Activated CD8-positive, alpha-beta T cell treated with anti-CD3 and anti-CD28 coated beads for 36 hours (primary cell): Measurements from ENCODE around the gene ZBTB5. TPM values are rescaled to one million over a fixed set of nuclear protein-coding genes. Genes with fewer than 3 reads are reported as not detected.
A peak's percentile ranks its signal among the peaks of the same experiment; 100 is the strongest.

ENCODE experiments used
- ATAC-seq: fragments of 200-7000 bp; cut with Tn5 transposase; one replicate; pipeline ENCODE4 v1.10.0; 2021; ENCODE audit warnings: mild to moderate bottlenecking, moderate library complexity
- CTCF ChIA-PET: fragments of 350-600 bp; sonication (Branson Sonifier 250); formaldehyde crosslinking; loops from one replicate; lab custom pipeline; 2021; ENCODE audit warnings: antibody characterized with exemption; lab: Charles Lee
- POLR2A ChIA-PET: fragments of 350-600 bp; sonication (Branson Sonifier 250); formaldehyde crosslinking; loops from one replicate; lab custom pipeline; 2021; ENCODE audit warnings: antibody characterized with exemption; lab: Charles Lee
- DNase-seq: peaks from one replicate; pipeline ENCODE4 v3.0.0-alpha.2; 2020
- H3K27ac Mint-ChIP-seq: one replicate; pipeline ENCODE4 v1.8.0; 2021; ENCODE audit warnings: mild to moderate bottlenecking, mixed read lengths
- H3K27me3 Mint-ChIP-seq: one replicate; pipeline ENCODE4 v1.8.0; 2021; ENCODE audit warnings: mixed read lengths
- H3K36me3 Mint-ChIP-seq: one replicate; pipeline ENCODE4 v1.8.0; 2021; ENCODE audit warnings: low read depth, mixed read lengths
- H3K4me1 Mint-ChIP-seq: one replicate; pipeline ENCODE4 v1.8.0; 2021; ENCODE audit warnings: low read depth, mixed read lengths
- H3K4me3 Mint-ChIP-seq: one replicate; pipeline ENCODE4 v1.8.0; 2021; ENCODE audit warnings: mild to moderate bottlenecking, moderate library complexity, mixed read lengths
- H3K9me3 Mint-ChIP-seq: one replicate; pipeline ENCODE4 v1.8.0; 2021; ENCODE audit warnings: mixed read lengths
- CTCF ChIP-seq: fragments of 200-600 bp; IDR thresholded peaks from one replicate; pipeline ENCODE4 v1.8.0; 2022; ENCODE audit warnings: antibody characterized with exemption, mild to moderate bottlenecking
- intact Hi-C: fragments of 100-400 bp; cut with micrococcal nuclease; formaldehyde crosslinking; loops from one replicate; pipeline ENCODE4 v1.10.0; 2022
- total RNA-seq, 2 experiments: library from RNA; stranded (reverse); gene quantifications; one replicate each; pipeline ENCODE4 v1.2.3, GENCODE V29; 2021

ZBTB5 gene
- total RNA-seq, 2 experiments from 2014 or later = 8.6 to 8.8 TPM

GRCh38 chr9:37412431-37413151 lies 52.7 kb downstream of the ZBTB5 start:
- no peak overlapping the region for H3K27ac Mint-ChIP-seq
- CTCF ChIA-PET = interaction anchor here (0.9 to 1.3 kb wide), 2 partner anchors 416 to 539 kb away, joined by 3 to 5 read pairs; no protein-coding TSS in a partner anchor
- no peaks in the 10 kb centered on the region for H3K36me3 Mint-ChIP-seq
- intact Hi-C loops = loop anchor here (10.0 kb wide), 1 partner anchor 52 kb away; the partner anchor contains the start of gene ZBTB5
- no peaks in the 10 kb centered on the region for H3K27me3 Mint-ChIP-seq
- H3K4me1 Mint-ChIP-seq = peaks cover 25% of the 10 kb centered on the region
- TF ChIP-seq CTCF = no peak
- H3K9me3 Mint-ChIP-seq = no peaks in the 10 kb centered on the region
- DNase-seq (no peak), ATAC-seq (no peak)
- POLR2A ChIA-PET = interaction anchor here (0.6 kb wide), 1 partner anchor 25 kb away, joined by 4 read pairs; no protein-coding TSS in a partner anchor
- H3K4me3 Mint-ChIP-seq = no peak overlapping the region

GRCh38 chr9:37410969-37411785 lies 54.1 kb downstream of the ZBTB5 start:
- Mint-ChIP-seq H3K4me3 (no peak overlapping the region), H3K27ac (no peak overlapping the region), H3K36me3 (no peaks in the 10 kb centered on the region), H3K27me3 (no peaks in the 10 kb centered on the region), H3K9me3 (no peaks in the 10 kb centered on the region), H3K4me1 (peaks cover 29% of the 10 kb centered on the region)
- CTCF ChIA-PET = interaction anchor here (0.9 to 2.1 kb wide), 9 partner anchors 7 to 542 kb away, joined by 3 to 6 read pairs (median 3); partner anchors contain the start of genes GRHPR and TOMM5
- ATAC-seq (peak; percentile 46), DNase-seq (peak; percentile 52)
- POLR2A ChIA-PET = interaction anchor here (0.6 to 1.5 kb wide), 4 partner anchors 10 to 539 kb away, joined by 3 to 5 read pairs (median 3); no protein-coding TSS in a partner anchor
- intact Hi-C loops = loop anchor here (10.0 kb wide), 1 partner anchor 54 kb away; the partner anchor contains the start of gene ZBTB5
- TF ChIP-seq CTCF = no peak

GRCh38 chr9:37410354-37410861 lies 54.8 kb downstream of the ZBTB5 start:
- H3K4me1 Mint-ChIP-seq = peaks cover 29% of the 10 kb centered on the region
- H3K4me3 Mint-ChIP-seq = no peak overlapping the region
- intact Hi-C loops = loop anchor here (10.0 kb wide), 1 partner anchor 54 kb away; the partner anchor contains the start of gene ZBTB5
- TF ChIP-seq CTCF = no peak
- DNase-seq (no peak), ATAC-seq (no peak)
- no peak overlapping the region for H3K27ac Mint-ChIP-seq
- no peaks in the 10 kb centered on the region for H3K36me3 Mint-ChIP-seq
- no peaks in the 10 kb centered on the region for H3K9me3 Mint-ChIP-seq
- POLR2A ChIA-PET = interaction anchor here (0.6 to 1.5 kb wide), 4 partner anchors 11 to 538 kb away, joined by 3 to 5 read pairs (median 3); no protein-coding TSS in a partner anchor
- CTCF ChIA-PET = interaction anchor here (1.2 to 2.1 kb wide), 6 partner anchors 8 to 182 kb away, joined by 3 to 6 read pairs (median 4); partner anchors contain the start of genes GRHPR and TOMM5
- no peaks in the 10 kb centered on the region for H3K27me3 Mint-ChIP-seq

- Mint-ChIP-seq H3K27ac (peak overlapping the region; percentile 59), H3K9me3 (no peaks in the 10 kb centered on the region), H3K36me3 (no peaks in the 10 kb centered on the region), H3K4me1 (peaks cover 24% of the 10 kb centered on the region), H3K27me3 (no peaks in the 10 kb centered on the region), H3K4me3 (no peak overlapping the region)
- DNase-seq (peak; percentile 87), ATAC-seq (peak; percentile 82)
- ChIA-PET CTCF (interaction anchor here (1.4 kb wide), 1 partner anchor 9 kb away, joined by 4 read pairs; no protein-coding TSS in a partner anchor), POLR2A (no interaction called here)
- TF ChIP-seq CTCF = no peak
- intact Hi-C loops = no loop called here
These were observed 56.1 kb downstream of the ZBTB5 start for GRCh38 chr9:37408933-37409710.
